ENCODE data around the gene PCP2.

Gene PCP2

GRCh38 chr19:7657131-7657751 lies 23.7 kb upstream of the PCP2 start:
- H3K27me3 ChIP-seq (ENCODE audit: insufficient read depth, low read length) = peaks cover 21% of the 10 kb centered on the region
- no peak overlapping the region for H3K9ac ChIP-seq (ENCODE audit: low read depth, low read length)
- H3K4me3 ChIP-seq (ENCODE audit: low read length) = no peak overlapping the region
- H3K27ac ChIP-seq (ENCODE audit: low read length) = no peak overlapping the region
- no peaks in the 10 kb centered on the region for H3K4me1 ChIP-seq (ENCODE audit: insufficient read depth, low read length)
- H3K9me3 ChIP-seq (ENCODE audit: insufficient read depth, low read depth, low read length) = no peaks in the 10 kb centered on the region
- H3K36me3 ChIP-seq (ENCODE audit: insufficient read depth, low read depth, low read length) = no peaks in the 10 kb centered on the region

- Histone ChIP-seq H3K27me3 (ENCODE audit: insufficient read depth, low read length) (peaks cover 31% of the 10 kb centered on the region), H3K4me1 (ENCODE audit: insufficient read depth, low read length) (no peaks in the 10 kb centered on the region), H3K9ac (ENCODE audit: low read depth, low read length) (no peak overlapping the region), H3K36me3 (ENCODE audit: insufficient read depth, low read depth, low read length) (no peaks in the 10 kb centered on the region), H3K4me3 (ENCODE audit: low read length) (no peak overlapping the region), H3K27ac (ENCODE audit: low read length) (no peak overlapping the region), H3K9me3 (ENCODE audit: insufficient read depth, low read depth, low read length) (no peaks in the 10 kb centered on the region)
These were observed 22.1 kb upstream of the PCP2 start for GRCh38 chr19:7655581-7655980.

DNA sequence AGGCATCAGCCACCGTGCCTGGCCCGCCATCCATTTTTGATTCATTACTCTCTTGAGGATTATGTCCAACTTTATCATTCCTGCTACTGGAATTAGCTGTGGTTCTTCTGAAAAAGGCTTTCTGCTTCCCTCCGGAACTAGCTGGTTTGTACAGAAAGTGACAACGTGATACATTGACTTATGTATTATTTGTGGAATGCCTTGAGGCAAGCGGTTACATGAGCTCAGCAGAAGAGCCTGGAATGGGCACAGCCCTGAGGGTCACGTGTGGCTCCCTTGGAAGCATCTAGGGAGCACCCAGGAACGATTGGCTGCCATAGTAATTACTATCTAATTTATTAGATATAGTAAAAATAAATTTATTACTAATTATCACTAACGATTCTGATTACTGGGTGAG lies 20.9 kb upstream of the PCP2 start:
- Histone ChIP-seq H3K9me3 (ENCODE audit: insufficient read depth, low read depth, low read length) (no peaks in the 10 kb centered on the region), H3K27ac (ENCODE audit: low read length) (no peak overlapping the region), H3K36me3 (ENCODE audit: insufficient read depth, low read depth, low read length) (no peaks in the 10 kb centered on the region), H3K27me3 (ENCODE audit: insufficient read depth, low read length) (peaks cover 31% of the 10 kb centered on the region), H3K9ac (ENCODE audit: low read depth, low read length) (no peak overlapping the region), H3K4me1 (ENCODE audit: insufficient read depth, low read length) (no peaks in the 10 kb centered on the region), H3K4me3 (ENCODE audit: low read length) (no peak overlapping the region)

GRCh38 chr19:7652061-7652641 lies 18.6 kb upstream of the PCP2 start:
- Histone ChIP-seq H3K9me3 (ENCODE audit: insufficient read depth, low read depth, low read length) (no peaks in the 10 kb centered on the region), H3K9ac (ENCODE audit: low read depth, low read length) (no peak overlapping the region), H3K27ac (ENCODE audit: low read length) (no peak overlapping the region), H3K4me1 (ENCODE audit: insufficient read depth, low read length) (no peaks in the 10 kb centered on the region), H3K27me3 (ENCODE audit: insufficient read depth, low read length) (peaks cover 31% of the 10 kb centered on the region), H3K4me3 (ENCODE audit: low read length) (peak overlapping the region; percentile 59; the same call in 1 of the 2 replicates), H3K36me3 (ENCODE audit: insufficient read depth, low read depth, low read length) (no peaks in the 10 kb centered on the region)

GRCh38 chr19:7650148-7650547 lies 16.6 kb upstream of the PCP2 start:
- H3K9ac ChIP-seq (ENCODE audit: low read depth, low read length) = no peak overlapping the region
- H3K27me3 ChIP-seq (ENCODE audit: insufficient read depth, low read length) = peaks cover 23% of the 10 kb centered on the region
- H3K27ac ChIP-seq (ENCODE audit: low read length) = no peak overlapping the region
- no peak overlapping the region for H3K4me3 ChIP-seq (ENCODE audit: low read length)
- no peaks in the 10 kb centered on the region for H3K9me3 ChIP-seq (ENCODE audit: insufficient read depth, low read depth, low read length)
- no peaks in the 10 kb centered on the region for H3K4me1 ChIP-seq (ENCODE audit: insufficient read depth, low read length)
- H3K36me3 ChIP-seq (ENCODE audit: insufficient read depth, low read depth, low read length) = no peaks in the 10 kb centered on the region; the same call in 1 of the 2 replicates

DNA sequence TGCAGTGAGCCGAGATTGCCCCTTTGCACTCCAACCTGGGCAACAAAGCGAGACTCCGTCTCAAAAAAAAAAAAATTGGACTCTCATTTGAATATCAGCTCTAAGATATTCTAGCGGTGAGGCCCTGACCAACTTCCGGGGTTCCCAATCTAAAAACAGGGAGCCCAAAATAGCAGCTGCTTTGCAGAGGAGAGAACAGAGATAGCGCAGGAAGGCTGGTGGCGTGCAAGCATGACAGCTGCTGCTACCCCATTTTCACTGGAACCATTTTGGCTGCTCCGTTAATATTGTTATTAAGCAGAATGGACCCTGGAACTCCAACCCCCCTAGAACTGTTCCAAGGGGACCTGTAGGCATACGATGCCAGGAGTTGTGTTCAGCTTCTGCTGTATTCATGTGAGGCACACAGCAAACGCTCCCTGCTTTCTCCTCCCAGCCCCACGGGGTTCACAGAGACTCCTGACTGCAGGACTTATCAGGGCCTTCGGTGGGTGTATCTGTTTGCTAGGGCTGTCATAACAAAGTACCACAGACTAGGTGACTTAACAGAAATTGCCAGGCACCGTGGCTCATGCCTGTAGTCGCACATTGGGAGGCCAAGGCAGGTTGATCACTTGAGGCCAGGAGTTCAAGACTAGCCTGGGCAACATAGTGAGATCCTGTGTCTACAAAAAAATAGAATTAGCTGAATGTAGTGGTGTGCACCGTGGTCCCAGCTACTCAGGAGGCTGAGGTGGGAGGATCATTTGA lies 14.9 kb upstream of the PCP2 start:
- Histone ChIP-seq H3K4me3 (ENCODE audit: low read length) (no peak overlapping the region), H3K36me3 (ENCODE audit: insufficient read depth, low read depth, low read length) (no peaks in the 10 kb centered on the region; the same call in 1 of the 2 replicates), H3K9me3 (ENCODE audit: insufficient read depth, low read depth, low read length) (no peaks in the 10 kb centered on the region), H3K9ac (ENCODE audit: low read depth, low read length) (no peak overlapping the region), H3K4me1 (ENCODE audit: insufficient read depth, low read length) (no peaks in the 10 kb centered on the region), H3K27ac (ENCODE audit: low read length) (no peak overlapping the region), H3K27me3 (ENCODE audit: insufficient read depth, low read length) (peaks cover 22% of the 10 kb centered on the region)

DNA sequence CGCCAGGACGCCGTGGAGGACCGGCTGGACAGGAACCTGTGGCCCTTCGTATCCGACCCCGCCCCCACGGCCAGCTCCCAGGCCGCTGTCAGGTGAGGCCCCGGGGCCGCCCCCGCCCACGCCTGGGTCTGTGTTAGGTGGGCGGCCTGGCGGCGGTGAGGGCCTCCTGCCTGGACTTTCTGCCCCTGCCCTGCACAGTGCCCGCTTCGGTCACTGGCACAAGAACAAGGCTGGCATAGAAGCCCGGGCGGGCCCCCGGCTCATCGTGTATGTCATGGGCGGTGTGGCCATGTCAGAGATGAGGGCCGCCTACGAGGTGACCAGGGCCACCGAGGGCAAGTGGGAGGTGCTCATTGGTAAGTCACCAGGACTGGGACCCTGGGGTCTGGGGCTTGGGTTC lies 13.6 kb upstream of the PCP2 start:
- H3K9ac ChIP-seq (ENCODE audit: low read depth, low read length) = no peak overlapping the region
- peaks cover 9% of the 10 kb centered on the region; the same call in 1 of the 2 replicates for H3K27me3 ChIP-seq (ENCODE audit: insufficient read depth, low read length)
- H3K4me3 ChIP-seq (ENCODE audit: low read length) = no peak overlapping the region
- H3K27ac ChIP-seq (ENCODE audit: low read length) = no peak overlapping the region
- no peaks in the 10 kb centered on the region for H3K4me1 ChIP-seq (ENCODE audit: insufficient read depth, low read length)
- no peaks in the 10 kb centered on the region; the same call in 1 of the 2 replicates for H3K36me3 ChIP-seq (ENCODE audit: insufficient read depth, low read depth, low read length)
- no peaks in the 10 kb centered on the region for H3K9me3 ChIP-seq (ENCODE audit: insufficient read depth, low read depth, low read length)

DNA sequence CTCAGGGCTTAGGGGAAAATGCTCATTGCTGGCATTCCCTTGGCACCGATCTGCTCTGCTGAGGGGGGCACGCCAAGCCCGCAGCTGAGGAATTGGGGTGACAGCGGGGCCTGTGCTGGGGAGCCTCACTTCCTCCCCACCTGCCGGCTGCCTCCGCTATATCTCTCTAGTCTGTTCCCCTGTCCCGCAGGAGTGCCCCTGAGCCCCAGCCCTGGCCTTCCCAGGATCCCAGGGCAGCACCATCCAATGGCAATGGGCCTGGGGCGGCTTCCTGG lies 12.8 kb upstream of the PCP2 start:
- Histone ChIP-seq H3K4me3 (ENCODE audit: low read length) (no peak overlapping the region), H3K9me3 (ENCODE audit: insufficient read depth, low read depth, low read length) (no peaks in the 10 kb centered on the region), H3K9ac (ENCODE audit: low read depth, low read length) (no peak overlapping the region), H3K36me3 (ENCODE audit: insufficient read depth, low read depth, low read length) (no peaks in the 10 kb centered on the region; the same call in 1 of the 2 replicates), H3K27me3 (ENCODE audit: insufficient read depth, low read length) (peaks cover 8% of the 10 kb centered on the region; the same call in 1 of the 2 replicates), H3K27ac (ENCODE audit: low read length) (no peak overlapping the region), H3K4me1 (ENCODE audit: insufficient read depth, low read length) (no peaks in the 10 kb centered on the region)

GRCh38 chr19:7645656-7646425 lies 12.3 kb upstream of the PCP2 start:
- Histone ChIP-seq H3K27me3 (ENCODE audit: insufficient read depth, low read length) (peaks cover 2% of the 10 kb centered on the region; the same call in 1 of the 2 replicates), H3K9me3 (ENCODE audit: insufficient read depth, low read depth, low read length) (no peaks in the 10 kb centered on the region), H3K36me3 (ENCODE audit: insufficient read depth, low read depth, low read length) (no peaks in the 10 kb centered on the region; the same call in 1 of the 2 replicates), H3K27ac (ENCODE audit: low read length) (no peak overlapping the region), H3K4me1 (ENCODE audit: insufficient read depth, low read length) (no peaks in the 10 kb centered on the region), H3K9ac (ENCODE audit: low read depth, low read length) (no peak overlapping the region), H3K4me3 (ENCODE audit: low read length) (no peak overlapping the region)

- no peak overlapping the region for H3K4me3 ChIP-seq (ENCODE audit: low read length)
- no peak overlapping the region for H3K9ac ChIP-seq (ENCODE audit: low read depth, low read length)
- no peaks in the 10 kb centered on the region; the same call in 1 of the 2 replicates for H3K36me3 ChIP-seq (ENCODE audit: insufficient read depth, low read depth, low read length)
- H3K27me3 ChIP-seq (ENCODE audit: insufficient read depth, low read length) = no peaks in the 10 kb centered on the region; the same call in 1 of the 2 replicates
- H3K27ac ChIP-seq (ENCODE audit: low read length) = no peak overlapping the region
- H3K4me1 ChIP-seq (ENCODE audit: insufficient read depth, low read length) = no peaks in the 10 kb centered on the region
- no peaks in the 10 kb centered on the region for H3K9me3 ChIP-seq (ENCODE audit: insufficient read depth, low read depth, low read length)
These were observed 11.6 kb upstream of the PCP2 start for GRCh38 chr19:7645163-7645562.

- H3K27me3 ChIP-seq (ENCODE audit: insufficient read depth, low read length) = no peaks in the 10 kb centered on the region
- H3K36me3 ChIP-seq (ENCODE audit: insufficient read depth, low read depth, low read length) = no peaks in the 10 kb centered on the region; the same call in 1 of the 2 replicates
- no peak overlapping the region for H3K4me3 ChIP-seq (ENCODE audit: low read length)
- no peak overlapping the region for H3K9ac ChIP-seq (ENCODE audit: low read depth, low read length)
- no peaks in the 10 kb centered on the region for H3K9me3 ChIP-seq (ENCODE audit: insufficient read depth, low read depth, low read length)
- H3K27ac ChIP-seq (ENCODE audit: low read length) = no peak overlapping the region
- no peaks in the 10 kb centered on the region for H3K4me1 ChIP-seq (ENCODE audit: insufficient read depth, low read length)
These were observed 11.0 kb upstream of the PCP2 start for GRCh38 chr19:7644550-7644877.
